GM18870 (cell line): ENCODE measurements around the gene SPDYE2B.
A peak's percentile ranks its signal among the peaks of the same experiment; 100 is the strongest.
"Not testable (repeated sequence)": the region's sequence is repeated elsewhere in the genome, so short reads cannot be mapped to it uniquely, and the experiment has no call there.

Experiments
- ATAC-seq: cut with Tn5 transposase; IDR thresholded peaks from one replicate; pipeline ENCODE4 v1.9.1; 2021; ENCODE audit warnings: moderate library complexity; ENCODE audit not compliant: unreplicated experiment

The SPDYE2B gene

GRCh38 chr7:102649924-102650323 lies at the start of gene SPDYE2B:
Gene SPDYE2B (plus strand): TSS chr7:102650319. CDS start chr7:102652349, 2,030 bp downstream.
- ATAC-seq = not testable (repeated sequence)

- ATAC-seq = not testable (repeated sequence)
These were observed 47.8 kb upstream of the SPDYE2B start for GRCh38 chr7:102602317-102602716.

- not testable (repeated sequence) for ATAC-seq
These were observed 45.5 kb upstream of the SPDYE2B start for GRCh38 chr7:102604431-102605145.

- not testable (repeated sequence) for ATAC-seq
These were observed 43.3 kb upstream of the SPDYE2B start for GRCh38 chr7:102606848-102607247.

- not testable (repeated sequence) for ATAC-seq
These were observed 40.4 kb upstream of the SPDYE2B start for GRCh38 chr7:102609734-102610133.

GRCh38 chr7:102610441-102610840 lies 39.7 kb upstream of the SPDYE2B start:
- ATAC-seq = not testable (repeated sequence)

- not testable (repeated sequence) for ATAC-seq
These were observed 39.0 kb upstream of the SPDYE2B start for GRCh38 chr7:102611013-102611674.

- not testable (repeated sequence) for ATAC-seq
These were observed 38.3 kb upstream of the SPDYE2B start for GRCh38 chr7:102611675-102612325.

GRCh38 chr7:102613575-102614345 lies 36.4 kb upstream of the SPDYE2B start:
- ATAC-seq = peak; percentile 69

- peak; percentile 36 for ATAC-seq
These were observed 35.8 kb upstream of the SPDYE2B start for GRCh38 chr7:102614346-102614697.

- ATAC-seq = not testable (repeated sequence)
These were observed 35.2 kb upstream of the SPDYE2B start for GRCh38 chr7:102614873-102615272.

- ATAC-seq = not testable (repeated sequence)
These were observed 34.2 kb upstream of the SPDYE2B start for GRCh38 chr7:102615930-102616329.

- peak; percentile 25 for ATAC-seq
These were observed 33.5 kb upstream of the SPDYE2B start, which contains the start of gene RASA4 for GRCh38 chr7:102616507-102617125. Gene RASA4 (minus strand): TSS chr7:102616756. CDS start chr7:102616689, 67 bp downstream.

GRCh38 chr7:102618122-102618521 lies 32.0 kb upstream of the SPDYE2B start:
- ATAC-seq = not testable (repeated sequence)

- ATAC-seq = not testable (repeated sequence)
These were observed 22.7 kb upstream of the SPDYE2B start for GRCh38 chr7:102627271-102627904.

GRCh38 chr7:102630622-102631021 lies 19.5 kb upstream of the SPDYE2B start:
- ATAC-seq = not testable (repeated sequence)

GRCh38 chr7:102634299-102634698 lies 15.8 kb upstream of the SPDYE2B start:
- not testable (repeated sequence) for ATAC-seq

- not testable (repeated sequence) for ATAC-seq
These were observed 14.8 kb upstream of the SPDYE2B start for GRCh38 chr7:102635354-102635753.

GRCh38 chr7:102636956-102637355 lies 13.2 kb upstream of the SPDYE2B start:
- not testable (repeated sequence) for ATAC-seq

GRCh38 chr7:102638848-102639247 lies 11.3 kb upstream of the SPDYE2B start:
- ATAC-seq = not testable (repeated sequence)
